ENCODE measurements around the gene GYPC. TPM values are rescaled to one million over a fixed set of nuclear protein-coding genes. Genes with fewer than 3 reads are reported as not detected.

The GYPC gene
- total and polyA plus RNA-seq, 4 donors, result 8.7 to 419 (median 12.3) TPM

GRCh38 chr2:126707941-126708340 lies 52.0 kb downstream of the GYPC start (continued):
- TF ChIP-seq CTCF (IDR thresholded peaks at IDR 0.05; ENCODE audit: low read depth, low read length, missing input control), result no peak

GRCh38 chr2:126714191-126714965 lies 58.4 kb downstream of the GYPC start:
- 73% methylated on average over 6 of the region's 6 CpGs for WGBS
- H3K4me3 ChIP-seq (ENCODE audit: low read depth in 1 of 3, low read length in 3 of 3), result no peak overlapping the region
- DNase-seq (ENCODE audit: low spot score), result peak; percentile 29
- H3K9ac ChIP-seq (ENCODE audit: low read depth in 1 of 2, low read length in 2 of 2), result no peak overlapping the region
- no peaks in the 10 kb centered on the region for H3K9me3 ChIP-seq (ENCODE audit: control insufficient read depth in 4 of 4, low read length in 3 of 4)
- no peaks in the 10 kb centered on the region for H3K36me3 ChIP-seq (ENCODE audit: control insufficient read depth in 4 of 4, insufficient read depth in 3 of 4, low read depth in 1 of 4, low read length in 3 of 4)
- no peak overlapping the region for H3K27ac ChIP-seq (ENCODE audit: low read depth in 1 of 2, low read length in 2 of 2)
- H3K27me3 ChIP-seq (ENCODE audit: control insufficient read depth in 4 of 4, insufficient read depth in 4 of 4, low read length in 3 of 4), result no peaks in the 10 kb centered on the region
- TF ChIP-seq REST (IDR thresholded peaks at IDR 0.05) (no peak), SP1 (IDR thresholded peaks at IDR 0.05) (no peak), ZBTB33 (IDR thresholded peaks at IDR 0.05) (no peak), YY1 (IDR thresholded peaks at IDR 0.05) (no peak), CTCF (IDR thresholded peaks at IDR 0.05; ENCODE audit: low read depth, low read length, missing input control) (no peak), FOXA2 (IDR thresholded peaks at IDR 0.05) (no peak), EGR1 (IDR thresholded peaks at IDR 0.05; ENCODE audit: low read depth in 2 of 2) (no peak), RAD21 (IDR thresholded peaks at IDR 0.05) (no peak), TAF1 (conservative IDR thresholded peaks at IDR 0.05) (no peak), HNF4A (conservative IDR thresholded peaks at IDR 0.05) (no peak), MAX (IDR thresholded peaks at IDR 0.05) (no peak), NR2F2 (IDR thresholded peaks at IDR 0.05) (no peak), GABPA (IDR thresholded peaks at IDR 0.05 in 1 of 2, conservative IDR thresholded peaks at IDR 0.05 in 1 of 2) (no peak), ATF3 (IDR thresholded peaks at IDR 0.05) (no peak), HNF4G (IDR thresholded peaks at IDR 0.05) (no peak), RXRA (IDR thresholded peaks at IDR 0.05) (no peak), FOXA1 (IDR thresholded peaks at IDR 0.05) (no peak), JUND (IDR thresholded peaks at IDR 0.05) (no peak)
- H3K4me1 ChIP-seq (ENCODE audit: control insufficient read depth in 4 of 4, insufficient read depth in 4 of 4, low read length in 3 of 4), result no peaks in the 10 kb centered on the region

All from liver (tissue), 9 donors.